HepG2 (cell line): ENCODE measurements around the gene GAB3.

Source experiments
- CEBPB ChIP-seq: IDR thresholded peaks from 2 replicates; pipeline ENCODE4 v1.6.1; 2011; ENCODE audit warnings: low read depth, low read length, improper control_type of control experiment, borderline replicate concordance
- CHD4 ChIP-seq: fragments of 200-600 bp; sonication (generic); IDR thresholded peaks from 2 replicates; pipeline ENCODE4 v1.7.0; 2017; ENCODE audit warnings: mild to moderate bottlenecking, low read length, borderline replicate concordance
- FOXK2 ChIP-seq: fragments of 450-650 bp; IDR thresholded peaks from 2 replicates; pipeline ENCODE4 v1.6.1; 2016
- MXI1 ChIP-seq: IDR thresholded peaks from 3 replicates; pipeline ENCODE4 v1.6.1; 2012; ENCODE audit warnings: low read depth, low read length, inconsistent platforms, borderline replicate concordance
- POLR2A ChIP-seq, 2 experiments: IDR thresholded peaks; 2 replicates each; pipeline ENCODE4 v1.6.1; 2011; ENCODE audit warnings: low read depth in 2 of 2, low read length in 2 of 2, mild to moderate bottlenecking in 1 of 2, moderate library complexity in 1 of 2; ENCODE audit not compliant: insufficient read depth in 1 of 2
- SMARCE1 ChIP-seq: fragments of 450-650 bp; IDR thresholded peaks from 2 replicates; pipeline ENCODE4 v1.6.1; 2017; ENCODE audit warnings: borderline replicate concordance
- SMC3 ChIP-seq: IDR thresholded peaks from 2 replicates; pipeline ENCODE4 v1.6.1; 2011; ENCODE audit warnings: low read length, improper control_type of control experiment
- SRF ChIP-seq: IDR thresholded peaks from 2 replicates; pipeline ENCODE4 v1.6.1; 2011; ENCODE audit warnings: mild to moderate bottlenecking, low read depth, low read length, moderate library complexity
- TCF7L2 ChIP-seq: IDR thresholded peaks from 2 replicates; pipeline ENCODE4 v1.6.1; 2011; ENCODE audit warnings: mild to moderate bottlenecking, low read depth, low read length, moderate library complexity
- TF ChIP-seq, protein P1 (sequence below): sonication (generic); formaldehyde crosslinking; conservative IDR thresholded peaks from 2 replicates; pipeline ENCODE4 v1.4.0; 2020; ENCODE audit warnings: missing genetic modification reagents
- TF ChIP-seq, protein P2 (sequence below): sonication (generic); formaldehyde crosslinking; IDR thresholded peaks from 2 replicates; pipeline ENCODE4 v1.4.0; 2020; ENCODE audit warnings: mild to moderate bottlenecking, missing genetic modification reagents
- TF ChIP-seq, protein P3 (sequence below): sonication (generic); formaldehyde crosslinking; IDR thresholded peaks from 2 replicates; pipeline ENCODE4 v1.8.0; 2022; ENCODE audit warnings: mild to moderate bottlenecking, missing genetic modification reagents; ENCODE audit not compliant: insufficient replicate concordance
- TF ChIP-seq, protein P4 (sequence below): sonication (generic); formaldehyde crosslinking; IDR thresholded peaks from 2 replicates; pipeline ENCODE4 v1.5.0; 2020; ENCODE audit warnings: mild to moderate bottlenecking, missing genetic modification reagents

DNA sequence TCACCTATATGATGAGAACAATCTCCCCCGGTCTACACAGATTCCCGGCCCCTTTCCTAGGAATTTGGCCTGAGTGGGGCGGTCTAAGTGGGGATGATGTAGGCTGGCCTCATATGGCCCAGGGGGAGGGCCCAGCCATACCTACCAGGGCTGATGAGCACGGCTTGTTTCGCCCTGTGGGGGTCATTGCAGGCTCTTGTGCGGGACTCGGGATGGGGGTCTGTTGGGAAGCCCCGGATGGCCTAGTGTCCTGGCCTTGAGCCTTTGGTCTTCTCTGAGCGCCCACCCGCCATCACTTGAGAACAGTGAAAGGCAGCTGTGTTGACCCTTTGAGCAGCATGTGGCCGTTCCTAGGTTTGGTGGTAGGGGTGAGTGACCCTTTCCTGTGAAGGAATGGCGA is 92.7 kb downstream of the GAB3 start:
- TF ChIP-seq CEBPB (no peak), MXI1 (no peak), FOXK2 (no peak), CHD4 (no peak), TCF7L2 (no peak), SRF (no peak), POLR2A (IDR thresholded peaks at IDR 0.05; ENCODE audit: insufficient read depth in 1 of 2, low read depth in 2 of 2, low read length in 2 of 2) (no peak), SMC3 (no peak), SMARCE1 (no peak)
- TF ChIP-seq, protein P1, sequence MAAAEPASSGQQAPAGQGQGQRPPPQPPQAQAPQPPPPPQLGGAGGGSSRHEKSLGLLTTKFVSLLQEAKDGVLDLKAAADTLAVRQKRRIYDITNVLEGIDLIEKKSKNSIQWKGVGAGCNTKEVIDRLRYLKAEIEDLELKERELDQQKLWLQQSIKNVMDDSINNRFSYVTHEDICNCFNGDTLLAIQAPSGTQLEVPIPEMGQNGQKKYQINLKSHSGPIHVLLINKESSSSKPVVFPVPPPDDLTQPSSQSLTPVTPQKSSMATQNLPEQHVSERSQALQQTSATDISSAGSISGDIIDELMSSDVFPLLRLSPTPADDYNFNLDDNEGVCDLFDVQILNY (CRISPR knock-in tag): no peak
- TF ChIP-seq, protein P2, sequence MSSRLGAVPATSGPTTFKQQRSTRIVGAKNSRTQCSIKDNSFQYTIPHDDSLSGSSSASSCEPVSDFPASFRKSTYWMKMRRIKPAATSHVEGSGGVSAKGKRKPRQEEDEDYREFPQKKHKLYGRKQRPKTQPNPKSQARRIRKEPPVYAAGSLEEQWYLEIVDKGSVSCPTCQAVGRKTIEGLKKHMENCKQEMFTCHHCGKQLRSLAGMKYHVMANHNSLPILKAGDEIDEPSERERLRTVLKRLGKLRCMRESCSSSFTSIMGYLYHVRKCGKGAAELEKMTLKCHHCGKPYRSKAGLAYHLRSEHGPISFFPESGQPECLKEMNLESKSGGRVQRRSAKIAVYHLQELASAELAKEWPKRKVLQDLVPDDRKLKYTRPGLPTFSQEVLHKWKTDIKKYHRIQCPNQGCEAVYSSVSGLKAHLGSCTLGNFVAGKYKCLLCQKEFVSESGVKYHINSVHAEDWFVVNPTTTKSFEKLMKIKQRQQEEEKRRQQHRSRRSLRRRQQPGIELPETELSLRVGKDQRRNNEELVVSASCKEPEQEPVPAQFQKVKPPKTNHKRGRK (CRISPR knock-in tag): no peak
- TF ChIP-seq, protein P3, sequence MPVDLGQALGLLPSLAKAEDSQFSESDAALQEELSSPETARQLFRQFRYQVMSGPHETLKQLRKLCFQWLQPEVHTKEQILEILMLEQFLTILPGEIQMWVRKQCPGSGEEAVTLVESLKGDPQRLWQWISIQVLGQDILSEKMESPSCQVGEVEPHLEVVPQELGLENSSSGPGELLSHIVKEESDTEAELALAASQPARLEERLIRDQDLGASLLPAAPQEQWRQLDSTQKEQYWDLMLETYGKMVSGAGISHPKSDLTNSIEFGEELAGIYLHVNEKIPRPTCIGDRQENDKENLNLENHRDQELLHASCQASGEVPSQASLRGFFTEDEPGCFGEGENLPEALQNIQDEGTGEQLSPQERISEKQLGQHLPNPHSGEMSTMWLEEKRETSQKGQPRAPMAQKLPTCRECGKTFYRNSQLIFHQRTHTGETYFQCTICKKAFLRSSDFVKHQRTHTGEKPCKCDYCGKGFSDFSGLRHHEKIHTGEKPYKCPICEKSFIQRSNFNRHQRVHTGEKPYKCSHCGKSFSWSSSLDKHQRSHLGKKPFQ (CRISPR knock-in tag): no peak
- TF ChIP-seq, protein P4, sequence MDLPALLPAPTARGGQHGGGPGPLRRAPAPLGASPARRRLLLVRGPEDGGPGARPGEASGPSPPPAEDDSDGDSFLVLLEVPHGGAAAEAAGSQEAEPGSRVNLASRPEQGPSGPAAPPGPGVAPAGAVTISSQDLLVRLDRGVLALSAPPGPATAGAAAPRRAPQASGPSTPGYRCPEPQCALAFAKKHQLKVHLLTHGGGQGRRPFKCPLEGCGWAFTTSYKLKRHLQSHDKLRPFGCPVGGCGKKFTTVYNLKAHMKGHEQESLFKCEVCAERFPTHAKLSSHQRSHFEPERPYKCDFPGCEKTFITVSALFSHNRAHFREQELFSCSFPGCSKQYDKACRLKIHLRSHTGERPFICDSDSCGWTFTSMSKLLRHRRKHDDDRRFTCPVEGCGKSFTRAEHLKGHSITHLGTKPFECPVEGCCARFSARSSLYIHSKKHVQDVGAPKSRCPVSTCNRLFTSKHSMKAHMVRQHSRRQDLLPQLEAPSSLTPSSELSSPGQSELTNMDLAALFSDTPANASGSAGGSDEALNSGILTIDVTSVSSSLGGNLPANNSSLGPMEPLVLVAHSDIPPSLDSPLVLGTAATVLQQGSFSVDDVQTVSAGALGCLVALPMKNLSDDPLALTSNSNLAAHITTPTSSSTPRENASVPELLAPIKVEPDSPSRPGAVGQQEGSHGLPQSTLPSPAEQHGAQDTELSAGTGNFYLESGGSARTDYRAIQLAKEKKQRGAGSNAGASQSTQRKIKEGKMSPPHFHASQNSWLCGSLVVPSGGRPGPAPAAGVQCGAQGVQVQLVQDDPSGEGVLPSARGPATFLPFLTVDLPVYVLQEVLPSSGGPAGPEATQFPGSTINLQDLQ (CRISPR knock-in tag): no peak
